NCI-H2107 treated with DMSO at 0.1 percent for 48 hours (cell line): ENCODE data around the gene CFHR5.
A peak's percentile ranks its signal among the peaks of the same experiment; 100 is the strongest.
"Not testable (repeated sequence)": the region's sequence is repeated elsewhere in the genome, so short reads cannot be mapped to it uniquely, and the experiment has no call there.

Experiments used
- DNase-seq: peaks from one replicate; lab custom pipeline; 2025; ENCODE audit not compliant: unreplicated experiment; lab: John Stamatoyannopoulos, UW

Gene CFHR5

DNA sequence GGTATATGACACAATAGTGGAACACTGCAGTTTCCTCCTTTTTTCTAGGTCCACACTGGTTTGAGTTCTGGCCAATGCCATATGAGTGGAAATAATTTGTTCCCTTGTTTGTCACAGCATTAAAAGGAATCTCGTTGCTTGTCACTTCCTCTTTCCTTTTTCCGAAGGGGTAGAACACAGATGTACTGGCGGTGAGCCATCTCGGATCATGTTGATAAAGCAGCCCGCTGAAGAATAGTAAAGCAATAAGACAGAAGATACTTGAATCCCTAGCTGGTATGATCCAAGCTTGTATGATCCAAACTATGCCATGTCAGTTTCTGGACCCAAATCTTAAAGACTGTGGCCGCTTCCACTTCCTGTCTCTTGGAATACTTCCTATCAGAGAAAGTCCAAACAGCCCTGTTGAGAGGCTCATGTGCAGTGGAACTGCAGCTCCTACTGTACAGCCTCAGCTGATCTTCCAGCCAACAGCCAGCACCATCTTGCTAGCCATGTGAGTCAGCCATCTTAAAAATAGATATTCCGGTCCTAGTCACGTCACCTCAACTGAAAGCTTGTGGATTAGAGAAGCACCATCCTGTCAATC is 40.3 kb downstream of the CFHR5 start:
- DNase-seq = no peak

DNA sequence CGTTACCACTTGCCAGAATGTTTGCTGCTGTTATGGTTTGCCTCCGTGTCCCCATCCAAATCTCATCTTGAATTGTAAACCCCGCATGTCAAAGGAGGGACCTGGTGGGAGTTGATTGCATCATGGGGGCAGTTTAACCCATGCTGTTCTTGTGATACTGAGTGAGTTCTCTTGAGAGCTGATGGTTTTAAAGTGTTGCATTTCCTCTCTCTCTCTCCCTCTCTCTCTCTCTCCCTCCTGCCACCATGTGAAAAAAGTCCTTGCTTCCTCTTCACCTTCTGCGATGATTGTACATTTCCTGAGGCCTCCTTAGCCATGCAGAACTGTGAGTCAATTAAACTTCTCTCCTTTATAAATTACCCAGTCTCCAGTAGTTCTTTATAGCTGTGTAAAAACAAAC is 44.4 kb downstream of the CFHR5 start:
- DNase-seq = no peak

DNA sequence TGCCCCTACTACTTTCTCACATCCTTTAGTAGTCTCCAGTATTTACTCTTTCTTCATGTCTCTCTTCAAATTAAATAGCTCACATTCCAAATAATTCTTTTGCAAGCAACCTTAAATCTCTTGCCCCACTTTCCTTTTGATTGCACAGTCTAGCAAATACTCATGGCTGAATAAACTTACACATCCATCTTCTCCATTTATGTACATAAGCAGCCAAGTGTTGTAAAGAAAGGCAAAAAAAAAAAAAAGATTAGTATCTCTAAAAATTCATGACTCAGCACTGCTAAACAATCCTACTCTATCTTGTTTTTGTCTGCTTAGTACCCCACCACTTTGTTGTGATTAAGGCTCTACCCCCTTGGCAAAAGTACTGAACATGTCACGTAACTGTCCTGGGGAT is 47.1 kb downstream of the CFHR5 start:
- no peak for DNase-seq

DNA sequence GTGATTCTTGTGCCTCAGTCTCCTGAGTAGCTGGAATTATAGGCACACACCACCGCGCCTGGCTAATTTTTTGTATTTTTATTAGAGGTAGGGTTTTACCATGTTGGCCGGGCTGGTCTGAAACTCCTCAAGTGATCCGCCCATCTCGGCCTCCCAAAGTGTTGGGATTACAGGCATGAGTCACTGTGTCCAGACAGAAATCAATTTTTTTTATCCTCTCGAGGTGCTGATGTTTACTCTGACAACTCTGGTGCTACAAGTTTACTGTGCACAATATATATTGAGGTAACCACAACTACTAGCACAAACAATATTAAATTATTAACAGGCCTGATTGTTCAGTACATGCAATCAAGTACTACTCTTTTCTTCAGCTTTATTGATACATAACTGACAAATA is 50.0 kb downstream of the CFHR5 start:
- no peak for DNase-seq

DNA sequence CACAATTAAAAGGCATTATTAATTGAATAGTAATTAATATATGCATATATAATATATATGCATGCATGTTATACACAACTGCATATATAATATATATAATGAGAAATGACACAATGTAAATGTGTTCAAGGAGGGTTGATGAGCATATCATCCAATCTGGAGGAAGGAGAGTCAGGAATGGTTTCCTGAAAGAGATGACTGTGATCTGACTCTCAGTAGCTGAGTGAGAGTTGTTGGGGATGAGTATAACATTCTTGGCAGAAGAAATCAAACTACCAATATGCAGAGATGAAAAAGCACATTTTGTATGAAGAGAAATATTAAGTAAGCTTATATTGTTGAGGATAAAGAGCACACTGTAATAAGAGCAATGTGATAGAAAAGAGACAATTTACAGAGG is 52.4 kb downstream of the CFHR5 start:
- DNase-seq = no peak

DNA sequence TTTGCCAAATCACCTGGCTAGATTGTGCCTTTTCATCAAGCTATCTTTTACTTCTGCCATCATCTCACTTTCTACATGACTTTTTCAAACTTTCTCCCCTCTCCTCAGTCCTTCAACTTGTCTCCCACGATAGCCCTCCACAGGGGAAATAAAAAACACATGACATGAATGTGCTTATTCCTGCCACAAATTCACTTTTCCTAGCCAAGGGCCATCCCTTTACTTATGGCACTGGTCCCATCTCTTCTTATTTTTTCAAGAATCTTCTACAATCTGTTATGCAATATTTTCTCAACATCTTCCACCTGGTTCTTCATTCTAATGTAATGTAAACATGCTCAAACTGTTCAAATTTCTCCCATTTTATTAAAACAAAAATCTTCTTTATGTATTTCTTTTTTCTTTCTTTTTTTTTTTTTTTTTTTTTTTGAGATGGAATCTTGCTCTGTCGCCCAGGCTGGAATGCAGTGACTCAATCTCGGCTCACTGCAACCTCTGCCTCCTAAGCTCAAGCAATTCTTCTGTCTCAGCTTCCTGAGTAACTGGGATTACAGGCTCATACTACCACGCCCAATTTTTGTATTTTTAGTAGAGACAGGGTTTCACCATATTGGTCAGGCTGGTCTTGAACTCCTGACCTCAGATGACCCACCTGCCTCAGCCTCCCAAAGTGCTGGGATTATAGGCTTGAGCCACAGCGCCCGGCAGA is 57.4 kb downstream of the CFHR5 start:
- DNase-seq = not testable (repeated sequence)

DNA sequence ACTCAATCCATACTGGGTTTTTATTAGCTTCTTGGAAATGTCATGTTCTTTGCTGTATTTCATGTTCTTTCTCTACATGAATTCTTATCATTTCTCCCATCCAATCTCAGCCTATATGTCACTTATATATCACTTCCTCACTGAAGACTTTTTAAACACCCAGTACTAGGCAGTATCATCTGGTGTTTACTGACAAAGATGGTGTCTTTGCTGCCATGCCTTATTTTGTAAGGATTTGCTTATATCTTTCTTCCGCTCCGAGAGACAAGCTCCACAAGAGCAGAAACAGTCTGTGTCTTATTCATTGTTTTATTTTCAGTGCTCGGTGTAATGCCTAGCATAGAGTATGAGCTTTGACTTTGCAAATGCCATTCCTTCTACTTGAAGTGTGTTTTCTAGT is 59.5 kb downstream of the CFHR5 start:
- DNase-seq = no peak

DNA sequence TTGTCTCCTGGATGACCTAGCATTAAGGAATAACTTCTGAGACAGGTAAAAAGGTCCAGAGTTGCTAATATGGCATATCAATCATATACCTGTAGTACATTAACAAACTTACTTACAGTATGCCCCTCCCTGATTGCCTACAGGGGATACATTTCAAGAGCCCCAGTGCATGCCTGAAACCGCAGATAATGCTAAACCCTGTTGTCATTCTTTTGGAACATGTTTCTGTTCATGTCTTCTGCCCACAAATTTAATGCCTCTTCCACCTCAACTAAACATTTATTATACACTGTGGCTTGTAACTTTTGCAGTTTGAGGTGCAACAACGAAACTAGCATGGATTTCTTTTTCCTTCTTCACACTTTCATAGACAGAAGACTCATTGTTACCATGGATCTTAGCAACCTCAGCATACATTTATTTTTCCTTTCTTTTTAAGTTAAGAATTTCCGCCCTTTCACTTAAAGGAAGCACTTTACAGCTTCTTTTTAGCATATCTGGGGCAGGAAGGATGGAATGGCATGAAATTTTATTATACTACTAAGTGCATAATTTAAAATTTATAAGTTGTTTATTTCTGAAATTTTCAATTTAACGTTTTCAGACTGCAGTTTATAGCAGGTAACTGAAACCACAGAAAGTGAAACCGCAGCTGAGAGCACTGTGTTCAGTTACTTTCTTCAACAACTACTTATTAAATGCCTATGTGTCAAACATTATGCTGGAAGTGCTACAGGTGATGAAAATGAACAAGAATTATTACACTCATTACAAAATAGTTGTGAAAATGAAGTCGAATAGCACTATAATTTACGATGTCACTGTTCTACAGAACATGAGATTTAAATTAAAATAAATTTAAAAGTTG is 64.4 kb downstream of the CFHR5 start:
- no peak for DNase-seq

DNA sequence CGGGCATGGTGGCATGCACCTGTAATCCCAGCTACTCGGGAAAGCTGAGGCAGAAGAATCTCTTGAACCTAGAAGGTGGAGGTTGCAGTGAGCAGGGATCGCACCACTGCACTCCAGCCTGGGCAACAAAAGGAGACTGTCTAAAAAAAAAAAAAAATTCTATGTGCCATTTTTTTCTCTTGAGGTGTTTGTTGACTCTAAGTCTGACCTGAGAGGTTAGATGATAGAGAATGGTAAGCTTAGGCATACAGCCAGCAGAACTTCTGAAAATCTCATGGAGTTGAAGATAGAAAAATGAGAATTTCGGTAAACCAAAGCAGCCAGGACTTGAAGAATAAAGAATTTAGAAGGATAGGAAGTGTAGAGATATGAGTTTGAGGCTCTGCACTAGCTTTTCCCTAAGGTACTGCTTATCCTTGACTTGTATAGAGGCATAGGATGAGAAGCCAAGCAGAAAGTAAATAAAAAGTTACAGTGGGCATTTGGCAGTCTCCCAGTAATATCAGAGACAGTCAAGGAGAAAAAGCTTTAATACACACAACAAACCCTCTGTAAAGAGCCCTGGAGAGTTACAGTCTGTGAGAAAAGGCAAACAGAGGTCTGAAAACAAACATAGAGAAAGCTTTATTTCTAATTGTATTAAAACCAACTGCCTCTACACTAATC is 65.5 kb downstream of the CFHR5 start:
- peak; percentile 67 for DNase-seq

DNA sequence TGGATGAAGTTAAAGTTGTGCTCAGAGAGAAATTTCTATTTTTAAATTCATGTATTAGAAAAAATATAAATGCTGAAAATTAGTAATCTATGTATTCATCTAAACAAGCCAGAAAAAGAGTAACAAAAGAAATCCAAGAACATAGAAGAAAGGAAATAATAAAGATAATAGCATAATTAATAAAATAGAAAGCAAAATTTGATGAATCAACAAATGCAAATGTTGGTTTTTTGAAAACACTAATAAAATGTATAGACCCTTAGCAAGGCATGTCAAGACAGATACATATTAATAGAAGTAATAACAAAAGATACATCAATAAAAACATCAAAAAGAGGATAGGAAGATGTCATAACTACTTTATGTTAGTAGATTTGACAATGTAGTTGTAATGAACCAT is 71.7 kb downstream of the CFHR5 start:
- no peak for DNase-seq
